DND-41 (cell line): ENCODE data around the gene B3GNT7.

Experiments used
- ATAC-seq: fragments of 200-7000 bp; cut with Tn5 transposase; 3 replicates; pipeline ENCODE4 v1.9.1; 2021; ENCODE audit warnings: low read depth; ENCODE audit not compliant: insufficient read depth
- DNase-seq: peaks from one replicate; pipeline ENCODE4 v3.0.0-alpha.2; 2020
- H2AFZ ChIP-seq: 2 replicates; pipeline ENCODE4 v1.6.0; 2012; ENCODE audit warnings: low read depth, low read length
- H3K27ac ChIP-seq: 2 replicates; pipeline ENCODE4 v1.5.1; 2012; ENCODE audit warnings: low read length, inconsistent platforms
- H3K27me3 ChIP-seq: fragments of 200-600 bp; sonication (generic); 2 replicates; pipeline ENCODE4 v1.6.0; 2012; ENCODE audit warnings: low read length, mild to moderate bottlenecking, inconsistent platforms; ENCODE audit not compliant: insufficient read depth, poor library complexity
- H3K36me3 ChIP-seq: 2 replicates; pipeline ENCODE4 v1.5.1; 2012; ENCODE audit warnings: low read length, inconsistent platforms; ENCODE audit not compliant: insufficient read depth
- H3K4me1 ChIP-seq: 2 replicates; pipeline ENCODE4 v1.5.1; 2012; ENCODE audit warnings: mild to moderate bottlenecking, low read length; ENCODE audit not compliant: insufficient read depth
- H3K4me2 ChIP-seq: 2 replicates; pipeline ENCODE4 v1.6.0; 2012; ENCODE audit warnings: mild to moderate bottlenecking, moderate library complexity, low read length, inconsistent platforms; ENCODE audit not compliant: insufficient read depth
- H3K4me3 ChIP-seq, 2 experiments: fragments of 200-600 bp in 1 of 2; shearing (Covaris generic) in 1 of 2; 2 replicates each; pipeline ENCODE4 v1.5.1; 2012 to 2016; ENCODE audit warnings: inconsistent platforms in 2 of 2, low read length in 2 of 2, mild to moderate bottlenecking in 2 of 2, low read depth in 1 of 2, moderate library complexity in 1 of 2
- H3K79me2 ChIP-seq: 2 replicates; pipeline ENCODE4 v1.6.0; 2012; ENCODE audit warnings: low read length, inconsistent platforms; ENCODE audit not compliant: insufficient read depth
- H3K9ac ChIP-seq: 2 replicates; pipeline ENCODE4 v1.6.0; 2012; ENCODE audit warnings: low read depth, mild to moderate bottlenecking, inconsistent platforms, low read length, moderate library complexity
- H3K9me3 ChIP-seq: 2 replicates; pipeline ENCODE4 v1.5.1; 2012; ENCODE audit warnings: low read length, moderate library complexity, mild to moderate bottlenecking, inconsistent platforms; ENCODE audit not compliant: insufficient read depth, severe bottlenecking
- H4K20me1 ChIP-seq: 2 replicates; pipeline ENCODE4 v1.6.0; 2012; ENCODE audit warnings: low read length; ENCODE audit not compliant: insufficient read depth
- CTCF ChIP-seq: IDR thresholded peaks from 2 replicates; pipeline ENCODE4 v1.5.1; 2012; ENCODE audit warnings: borderline replicate concordance, low read length, moderate library complexity, mild to moderate bottlenecking; ENCODE audit not compliant: poor library complexity, severe bottlenecking; ENCODE audit errors: extremely low read depth
- EZH2 ChIP-seq: IDR thresholded peaks from 3 replicates; pipeline ENCODE4 v1.6.1; 2012; ENCODE audit warnings: borderline replicate concordance, low read depth, mild to moderate bottlenecking, moderate library complexity, low read length, inconsistent platforms; ENCODE audit not compliant: severe bottlenecking

Gene B3GNT7

GRCh38 chr2:231413921-231414476, 18.5 kb downstream of the B3GNT7 start:
- Histone ChIP-seq H3K9ac (no peak overlapping the region), H3K4me3 (no peak overlapping the region), H3K36me3 (no peaks in the 10 kb centered on the region), H2AFZ (no peak overlapping the region), H3K9me3 (peaks cover 9% of the 10 kb centered on the region), H3K79me2 (no peaks in the 10 kb centered on the region), H4K20me1 (no peaks in the 10 kb centered on the region), H3K27ac (no peak overlapping the region), H3K4me2 (no peak overlapping the region), H3K27me3 (no peaks in the 10 kb centered on the region), H3K4me1 (no peaks in the 10 kb centered on the region)
- DNase-seq (no peak), ATAC-seq (no peak)
- TF ChIP-seq CTCF: no peak
- TF ChIP-seq EZH2: no peak

GRCh38 chr2:231415029-231415428, 19.5 kb downstream of the B3GNT7 start:
- no peaks in the 10 kb centered on the region for H3K36me3 ChIP-seq
- ATAC-seq (no peak), DNase-seq (no peak)
- H3K27me3 ChIP-seq: no peaks in the 10 kb centered on the region
- H3K27ac ChIP-seq: no peak overlapping the region
- H2AFZ ChIP-seq: no peak overlapping the region
- H3K4me1 ChIP-seq: no peaks in the 10 kb centered on the region
- no peak overlapping the region for H3K4me2 ChIP-seq
- no peaks in the 10 kb centered on the region for H4K20me1 ChIP-seq
- H3K4me3 ChIP-seq: no peak overlapping the region
- H3K79me2 ChIP-seq: no peaks in the 10 kb centered on the region
- TF ChIP-seq EZH2: no peak
- no peak for TF ChIP-seq CTCF
- H3K9me3 ChIP-seq: peaks cover 6% of the 10 kb centered on the region
- no peak overlapping the region for H3K9ac ChIP-seq

- Histone ChIP-seq H3K4me1 (no peaks in the 10 kb centered on the region), H3K9me3 (no peaks in the 10 kb centered on the region), H3K4me2 (no peak overlapping the region), H3K79me2 (no peaks in the 10 kb centered on the region), H2AFZ (no peak overlapping the region), H3K27ac (no peak overlapping the region), H3K36me3 (no peaks in the 10 kb centered on the region), H3K4me3 (no peak overlapping the region), H3K27me3 (no peaks in the 10 kb centered on the region), H3K9ac (no peak overlapping the region), H4K20me1 (no peaks in the 10 kb centered on the region)
- DNase-seq (no peak), ATAC-seq (no peak)
- no peak for TF ChIP-seq EZH2
- TF ChIP-seq CTCF: no peak
These were observed 23.5 kb downstream of the B3GNT7 start for GRCh38 chr2:231418820-231419640.
